ENCODE results near the gene PDHA1.

The PDHA1 gene

DNA sequence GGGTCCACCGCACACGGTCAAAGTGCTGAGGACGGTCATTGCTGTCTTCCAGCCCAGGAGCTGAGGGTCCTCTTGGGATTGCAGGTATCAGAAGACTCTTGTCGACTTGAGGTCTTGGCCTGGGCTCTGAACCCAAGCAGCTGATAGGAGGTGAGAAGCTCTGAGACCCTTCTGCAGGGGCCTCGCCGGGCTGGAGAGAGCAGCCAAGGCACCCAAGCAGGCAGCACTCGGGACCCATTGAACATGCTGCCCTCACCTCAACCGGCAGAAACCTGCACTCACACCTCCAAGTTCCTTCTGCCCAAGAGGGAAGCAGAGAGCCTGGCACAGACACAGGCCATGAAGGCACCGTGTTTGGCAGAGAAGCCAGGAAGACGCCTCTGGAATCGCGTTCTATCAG is 34.1 kb downstream of the PDHA1 start:
- DNase-seq (ENCODE audit: low read depth): no peak

- no peak for DNase-seq (ENCODE audit: low read depth)
Measured at GRCh38 chrX:19381326-19381725, 37.6 kb downstream of the PDHA1 start.

GRCh38 chrX:19382555-19383145 is 38.9 kb downstream of the PDHA1 start:
- DNase-seq (ENCODE audit: low read depth): peak; percentile 9

- DNase-seq (ENCODE audit: low read depth): no peak
Measured at GRCh38 chrX:19386679-19387078, 43.0 kb downstream of the PDHA1 start.

GRCh38 chrX:19388064-19388679 is 44.4 kb downstream of the PDHA1 start:
- no peak for DNase-seq (ENCODE audit: low read depth)

- DNase-seq (ENCODE audit: low read depth): no peak
Measured at GRCh38 chrX:19388741-19389140, 45.0 kb downstream of the PDHA1 start.

- DNase-seq (ENCODE audit: low read depth): no peak
Measured at GRCh38 chrX:19389227-19389845, 45.6 kb downstream of the PDHA1 start.

DNA sequence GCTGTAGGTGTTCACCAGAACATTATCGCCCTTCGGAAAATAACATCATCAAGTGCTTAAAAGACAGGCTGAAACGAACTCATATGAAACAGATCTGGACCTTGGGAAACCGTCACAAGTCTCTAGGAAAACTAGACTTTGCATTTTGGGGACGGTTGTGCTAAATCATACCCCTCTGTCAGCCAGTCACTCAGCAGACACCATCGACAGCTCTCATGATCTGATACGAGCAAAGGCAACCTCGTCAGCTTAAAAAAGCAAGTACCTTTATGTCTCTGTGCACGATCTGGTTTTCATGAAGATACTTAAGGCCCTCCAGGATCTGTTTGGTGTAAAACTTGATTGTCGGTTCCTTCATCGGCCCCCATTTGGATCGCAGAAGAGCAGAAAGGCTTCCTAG is 48.4 kb downstream of the PDHA1 start:
- DNase-seq (ENCODE audit: low read depth): no peak

GRCh38 chrX:19392703-19393102 is 49.0 kb downstream of the PDHA1 start:
- DNase-seq (ENCODE audit: low read depth): no peak

DNA sequence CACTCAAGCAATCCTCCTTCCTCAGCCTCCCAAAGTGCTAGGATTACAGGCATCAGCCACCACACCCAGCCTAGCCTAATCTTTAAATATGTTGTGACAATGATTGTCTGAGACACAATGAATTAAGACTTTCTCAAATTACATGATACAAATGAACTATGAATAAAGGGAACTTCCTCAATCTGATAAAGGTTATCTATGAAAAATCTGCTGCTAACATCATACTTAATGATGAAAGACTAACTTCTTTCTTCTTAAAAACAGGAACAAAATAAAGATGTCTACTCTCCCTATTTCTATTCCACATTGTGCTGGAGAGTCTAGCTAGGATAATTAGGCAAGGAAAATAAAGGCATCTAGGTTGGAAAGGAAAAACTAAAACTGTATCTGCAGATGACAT is 60.0 kb downstream of the PDHA1 start:
- DNase-seq (ENCODE audit: low read depth): no peak

DNA sequence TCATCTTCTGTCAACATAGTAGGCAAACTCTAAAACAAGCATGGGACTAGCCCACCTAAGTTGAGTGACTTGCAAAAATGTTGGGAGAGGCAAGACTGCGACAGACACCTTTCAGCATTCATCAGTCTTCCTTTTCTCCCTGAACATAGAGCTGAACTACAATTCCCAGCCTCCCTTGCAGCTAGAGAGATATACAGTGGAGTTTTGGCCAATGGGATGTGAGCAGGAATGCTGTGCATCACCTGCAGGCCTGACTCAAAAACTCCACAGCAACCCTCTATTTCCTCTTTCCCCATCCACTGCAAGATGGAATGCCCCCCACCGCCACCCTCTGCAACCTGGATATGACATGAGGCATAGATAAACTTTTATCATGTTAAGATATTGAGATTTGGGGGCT is 66.5 kb downstream of the PDHA1 start:
- no peak for DNase-seq (ENCODE audit: low read depth)

Measured in stimulated activated CD8-positive, alpha-beta memory T cell treated with anti-CD3 and anti-CD28 coated beads, Interleukin-15, amount 100 ng/mL, for 24 hours (primary cell).